MCF 10A (cell line): ENCODE data around the gene SOX13. TPM values are rescaled to one million over a fixed set of nuclear protein-coding genes. Genes with fewer than 3 reads are reported as not detected.

Experiments used
- BruUV-seq: library from RNA; stranded (reverse); fragments of 400-500 nt; replicated peaks from 2 replicates; lab custom pipeline; 2021; lab: Mats Ljungman, UMichigan
- CTCF ChIA-PET: fragments of 300-600 bp; sonication (Branson Sonifier 250); formaldehyde crosslinking; extraction: SDS; loops from one replicate; lab custom pipeline; 2021; ENCODE audit warnings: antibody characterized with exemption, inconsistent platforms; lab: Yijun Ruan, JAX
- POLR2A ChIA-PET: fragments of 300-600, 350-650 bp; sonication (Branson Sonifier 250); formaldehyde crosslinking; extraction: SDS; loops from one replicate; lab custom pipeline; 2020; ENCODE audit warnings: antibody characterized with exemption, inconsistent platforms; lab: Yijun Ruan, JAX
- DNase-seq: peaks from one replicate; pipeline ENCODE4 v3.0.0-alpha.2; 2018; ENCODE audit not compliant: unreplicated experiment
- H3K27ac Mint-ChIP-seq: one replicate; pipeline ENCODE4 v1.8.0; 2022; ENCODE audit warnings: mild to moderate bottlenecking, low read depth, mixed read lengths; ENCODE audit not compliant: unreplicated experiment
- H3K27me3 Mint-ChIP-seq: one replicate; pipeline ENCODE4 v1.8.0; 2022; ENCODE audit warnings: mixed read lengths; ENCODE audit not compliant: insufficient read depth, unreplicated experiment
- H3K36me3 Mint-ChIP-seq: one replicate; pipeline ENCODE4 v1.8.0; 2022; ENCODE audit warnings: mild to moderate bottlenecking, moderate library complexity, mixed read lengths; ENCODE audit not compliant: insufficient read depth, unreplicated experiment
- H3K4me1 Mint-ChIP-seq: one replicate; pipeline ENCODE4 v1.8.0; 2022; ENCODE audit warnings: mixed read lengths; ENCODE audit not compliant: insufficient read depth, unreplicated experiment
- H3K4me3 Mint-ChIP-seq: one replicate; pipeline ENCODE4 v1.8.0; 2022; ENCODE audit warnings: mild to moderate bottlenecking, moderate library complexity, mixed read lengths; ENCODE audit not compliant: unreplicated experiment
- H3K9me3 Mint-ChIP-seq: one replicate; pipeline ENCODE4 v1.8.0; 2022; ENCODE audit warnings: mixed read lengths; ENCODE audit not compliant: unreplicated experiment
- CTCF ChIP-seq: fragments of 200-600 bp; IDR thresholded peaks from one replicate; pipeline ENCODE4 v1.8.0; 2022; ENCODE audit warnings: antibody characterized with exemption, mild to moderate bottlenecking; ENCODE audit not compliant: unreplicated experiment
- intact Hi-C: fragments of 100-400 bp; cut with micrococcal nuclease; formaldehyde crosslinking; loops from 2 replicates; pipeline ENCODE4 v1.14.1; 2022
- total RNA-seq: library from RNA; stranded (reverse); gene quantifications from 2 replicates; pipeline ENCODE4 v1.2.3, GENCODE V29; 2022

Gene SOX13
- total RNA-seq, 1 experiment from 2014 or later = 32.8 TPM

- H3K9me3 Mint-ChIP-seq = no peaks in the 10 kb centered on the region
- H3K4me3 Mint-ChIP-seq = peak overlapping the region; percentile 27
- H3K27ac Mint-ChIP-seq = peak overlapping the region; percentile 93
These were observed 58.3 kb downstream of the SOX13 start for GRCh38 chr1:204130981-204131892.

GRCh38 chr1:204131978-204132377 lies 59.1 kb downstream of the SOX13 start:
- intact Hi-C loops = no loop called here
- no peak for DNase-seq
- Mint-ChIP-seq H3K27me3 (no peaks in the 10 kb centered on the region), H3K4me1 (peaks cover 55% of the 10 kb centered on the region), H3K9me3 (no peaks in the 10 kb centered on the region), H3K4me3 (no peak overlapping the region), H3K27ac (peak overlapping the region; percentile 93), H3K36me3 (peaks cover 54% of the 10 kb centered on the region)
- ChIA-PET POLR2A (interaction anchor here (0.6 to 8.3 kb wide), 7 partner anchors 13 to 349 kb away, joined by 3 to 174 read pairs (median 4); partner anchors contain the start of genes ETNK2 and SNRPE), CTCF (interaction anchor here (0.5 to 16.6 kb wide), 13 partner anchors 7 to 304 kb away, joined by 3 to 452 read pairs (median 10); partner anchors contain the start of genes ETNK2, SNRPE and SOX13)
- no peak for TF ChIP-seq CTCF
- no TSS peak for BruUV-seq

More at GRCh38 chr1:204130981-204131892, 58.3 kb downstream of the SOX13 start:
- peak; percentile 99 for DNase-seq
- TF ChIP-seq CTCF = no peak
- POLR2A ChIA-PET = interaction anchor here (0.8 to 8.3 kb wide), 15 partner anchors 12 to 269 kb away, joined by 3 to 174 read pairs (median 4); partner anchors contain the start of genes ETNK2, SNRPE and SOX13
- no TSS peak for BruUV-seq
- peaks cover 58% of the 10 kb centered on the region for H3K4me1 Mint-ChIP-seq
- CTCF ChIA-PET = interaction anchor here (0.6 to 16.6 kb wide), 13 partner anchors 8 to 280 kb away, joined by 3 to 452 read pairs (median 10); partner anchors contain the start of genes ETNK2, SNRPE and SOX13
- peaks cover 48% of the 10 kb centered on the region for H3K36me3 Mint-ChIP-seq
- intact Hi-C loops = no loop called here
- no peaks in the 10 kb centered on the region for H3K27me3 Mint-ChIP-seq

GRCh38 chr1:204132718-204133117 lies 59.8 kb downstream of the SOX13 start:
- intact Hi-C loops = no loop called here
- TF ChIP-seq CTCF = no peak
- no peak for DNase-seq
- ChIA-PET POLR2A (interaction anchor here (0.6 to 7.5 kb wide), 5 partner anchors 15 to 349 kb away, joined by 3 to 174 read pairs (median 4); partner anchors contain the start of genes ETNK2 and SNRPE), CTCF (interaction anchor here (0.6 to 16.6 kb wide), 8 partner anchors 9 to 303 kb away, joined by 3 to 452 read pairs (median 3); partner anchors contain the start of genes SNRPE and SOX13)
- peaks cover 48% of the 10 kb centered on the region for H3K4me1 Mint-ChIP-seq
- H3K9me3 Mint-ChIP-seq = no peaks in the 10 kb centered on the region
- no TSS peak for BruUV-seq
- H3K27ac Mint-ChIP-seq = no peak overlapping the region
- H3K4me3 Mint-ChIP-seq = no peak overlapping the region
- H3K36me3 Mint-ChIP-seq = peaks cover 56% of the 10 kb centered on the region
- H3K27me3 Mint-ChIP-seq = no peaks in the 10 kb centered on the region

- no peak for TF ChIP-seq CTCF
- BruUV-seq = no TSS peak
- POLR2A ChIA-PET = interaction anchor here (7.5 kb wide), 1 partner anchor 272 kb away, joined by 174 read pairs; the partner anchor contains the start of gene SNRPE
These were observed 61.2 kb downstream of the SOX13 start for GRCh38 chr1:204134103-204134502.

More at GRCh38 chr1:204134103-204134502, 61.2 kb downstream of the SOX13 start:
- peaks cover 54% of the 10 kb centered on the region for H3K36me3 Mint-ChIP-seq
- no peak overlapping the region for H3K27ac Mint-ChIP-seq
- no peaks in the 10 kb centered on the region for H3K9me3 Mint-ChIP-seq
- H3K4me3 Mint-ChIP-seq = no peak overlapping the region
- no peak for DNase-seq
- intact Hi-C loops = no loop called here
- CTCF ChIA-PET = interaction anchor here (0.5 to 16.6 kb wide), 6 partner anchors 28 to 274 kb away, joined by 3 to 452 read pairs (median 5); no protein-coding TSS in a partner anchor
- no peaks in the 10 kb centered on the region for H3K27me3 Mint-ChIP-seq
- peaks cover 35% of the 10 kb centered on the region for H3K4me1 Mint-ChIP-seq
